Measurements from ENCODE around the gene TNP2. TPM values are rescaled to one million over a fixed set of nuclear protein-coding genes. Genes with fewer than 3 reads are reported as not detected.
A peak's percentile ranks its signal among the peaks of the same experiment; 100 is the strongest.

Gene TNP2
- total and polyA plus RNA-seq, 9 of the 15 experiments (the other 6 are each of a cell fraction or from before 2014, with no cell fraction given) = not detected

DNA sequence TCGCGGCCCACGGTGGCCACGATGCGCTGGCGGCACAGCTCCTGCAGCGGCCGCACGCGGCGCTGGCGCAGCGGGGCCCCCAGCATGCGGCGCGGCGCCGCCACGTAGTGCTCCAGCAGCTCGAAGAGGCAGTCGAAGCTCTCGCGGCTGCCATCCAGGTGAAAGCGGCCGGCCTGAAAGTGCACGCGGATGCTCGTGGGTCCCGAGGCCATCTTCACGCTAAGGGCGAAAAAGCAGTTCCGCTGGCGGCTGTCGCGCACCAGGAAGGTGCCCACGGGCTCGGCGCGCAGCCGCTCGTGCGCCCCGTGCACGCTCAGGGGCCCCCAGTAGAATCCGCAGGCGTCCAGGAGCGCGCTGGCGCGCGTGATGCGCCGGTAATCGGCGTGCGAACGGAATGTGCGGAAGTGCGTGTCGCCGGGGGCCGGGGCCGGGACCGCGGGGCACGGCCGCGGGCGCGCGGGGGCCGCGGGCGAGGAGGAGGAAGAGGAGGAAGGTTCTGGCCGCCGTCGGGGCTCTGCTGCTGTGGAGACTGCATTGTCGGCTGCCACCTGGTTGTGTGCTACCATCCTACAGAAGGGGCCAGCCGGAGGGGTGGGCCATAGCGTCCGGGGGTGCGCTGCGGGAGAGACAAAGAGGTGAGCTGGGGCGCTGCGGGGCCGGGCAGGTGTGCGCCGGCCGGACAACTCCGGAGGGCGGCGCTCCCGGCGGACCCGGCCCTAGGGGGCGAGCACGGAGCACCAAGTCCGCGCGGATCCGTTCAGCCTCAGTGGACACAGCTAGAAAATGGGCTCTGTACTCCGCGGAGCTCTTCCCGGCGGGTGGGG is 14.0 kb downstream of the TNP2 start (continued):
- TF ChIP-seq, protein P1, sequence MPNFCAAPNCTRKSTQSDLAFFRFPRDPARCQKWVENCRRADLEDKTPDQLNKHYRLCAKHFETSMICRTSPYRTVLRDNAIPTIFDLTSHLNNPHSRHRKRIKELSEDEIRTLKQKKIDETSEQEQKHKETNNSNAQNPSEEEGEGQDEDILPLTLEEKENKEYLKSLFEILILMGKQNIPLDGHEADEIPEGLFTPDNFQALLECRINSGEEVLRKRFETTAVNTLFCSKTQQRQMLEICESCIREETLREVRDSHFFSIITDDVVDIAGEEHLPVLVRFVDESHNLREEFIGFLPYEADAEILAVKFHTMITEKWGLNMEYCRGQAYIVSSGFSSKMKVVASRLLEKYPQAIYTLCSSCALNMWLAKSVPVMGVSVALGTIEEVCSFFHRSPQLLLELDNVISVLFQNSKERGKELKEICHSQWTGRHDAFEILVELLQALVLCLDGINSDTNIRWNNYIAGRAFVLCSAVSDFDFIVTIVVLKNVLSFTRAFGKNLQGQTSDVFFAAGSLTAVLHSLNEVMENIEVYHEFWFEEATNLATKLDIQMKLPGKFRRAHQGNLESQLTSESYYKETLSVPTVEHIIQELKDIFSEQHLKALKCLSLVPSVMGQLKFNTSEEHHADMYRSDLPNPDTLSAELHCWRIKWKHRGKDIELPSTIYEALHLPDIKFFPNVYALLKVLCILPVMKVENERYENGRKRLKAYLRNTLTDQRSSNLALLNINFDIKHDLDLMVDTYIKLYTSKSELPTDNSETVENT (CRISPR knock-in tag; IDR thresholded peaks at IDR 0.05) = peak; percentile 12; the same call in 1 of the 2 replicates
- TF ChIP-seq NCOA2 (IDR thresholded peaks at IDR 0.05; ENCODE audit: partially characterized antibody in 2 of 2) (no peak), SIRT6 (IDR thresholded peaks at IDR 0.05; ENCODE audit: low read depth, low read length) (no peak), ZBTB1 (CRISPR knock-in tag; IDR thresholded peaks at IDR 0.05; ENCODE audit: borderline replicate concordance, low read depth) (peak; percentile 95), BRD9 (IDR thresholded peaks at IDR 0.05; ENCODE audit: low read depth, partially characterized antibody) (no peak), CTBP1 (IDR thresholded peaks at IDR 0.05; ENCODE audit: borderline replicate concordance) (peak; percentile 65; the same call in 1 of the 2 replicates), ZNF384 (IDR thresholded peaks at IDR 0.05; ENCODE audit: low read depth, low read length) (no peak), ARID3B (CRISPR knock-in tag; IDR thresholded peaks at IDR 0.05; ENCODE audit: borderline replicate concordance) (peak; percentile 91; the same call in 1 of the 2 replicates), SIN3A (IDR thresholded peaks at IDR 0.05; ENCODE audit: borderline replicate concordance in 2 of 2, control insufficient read depth in 1 of 2, low read depth in 2 of 2, low read length in 2 of 2) (peak in 1 of 2 experiments; percentile 38; a peak in 1 of 4 replicates), DPF2 (IDR thresholded peaks at IDR 0.05) (no peak), ZZZ3 (IDR thresholded peaks at IDR 0.05) (no peak), TAF15 (IDR thresholded peaks at IDR 0.05; ENCODE audit: low read depth, low read length) (no peak), ZNF324 (CRISPR knock-in tag; IDR thresholded peaks at IDR 0.05) (0 out of 2 replicates have a peak, but pooled peaks have one; percentile 38), HDAC2 (IDR thresholded peaks at IDR 0.05) (no peak), NCOA4 (IDR thresholded peaks at IDR 0.05; ENCODE audit: partially characterized antibody) (no peak), RBM25 (IDR thresholded peaks at IDR 0.05; ENCODE audit: low read depth, low read length, severe bottlenecking) (peak; percentile 94), NUFIP1 (IDR thresholded peaks at IDR 0.05; ENCODE audit: partially characterized antibody) (no peak), PTBP1 (IDR thresholded peaks at IDR 0.05; ENCODE audit: low read depth, low read length) (peak; percentile 71; the same call in 1 of the 2 replicates)
- TF ChIP-seq, protein P2, sequence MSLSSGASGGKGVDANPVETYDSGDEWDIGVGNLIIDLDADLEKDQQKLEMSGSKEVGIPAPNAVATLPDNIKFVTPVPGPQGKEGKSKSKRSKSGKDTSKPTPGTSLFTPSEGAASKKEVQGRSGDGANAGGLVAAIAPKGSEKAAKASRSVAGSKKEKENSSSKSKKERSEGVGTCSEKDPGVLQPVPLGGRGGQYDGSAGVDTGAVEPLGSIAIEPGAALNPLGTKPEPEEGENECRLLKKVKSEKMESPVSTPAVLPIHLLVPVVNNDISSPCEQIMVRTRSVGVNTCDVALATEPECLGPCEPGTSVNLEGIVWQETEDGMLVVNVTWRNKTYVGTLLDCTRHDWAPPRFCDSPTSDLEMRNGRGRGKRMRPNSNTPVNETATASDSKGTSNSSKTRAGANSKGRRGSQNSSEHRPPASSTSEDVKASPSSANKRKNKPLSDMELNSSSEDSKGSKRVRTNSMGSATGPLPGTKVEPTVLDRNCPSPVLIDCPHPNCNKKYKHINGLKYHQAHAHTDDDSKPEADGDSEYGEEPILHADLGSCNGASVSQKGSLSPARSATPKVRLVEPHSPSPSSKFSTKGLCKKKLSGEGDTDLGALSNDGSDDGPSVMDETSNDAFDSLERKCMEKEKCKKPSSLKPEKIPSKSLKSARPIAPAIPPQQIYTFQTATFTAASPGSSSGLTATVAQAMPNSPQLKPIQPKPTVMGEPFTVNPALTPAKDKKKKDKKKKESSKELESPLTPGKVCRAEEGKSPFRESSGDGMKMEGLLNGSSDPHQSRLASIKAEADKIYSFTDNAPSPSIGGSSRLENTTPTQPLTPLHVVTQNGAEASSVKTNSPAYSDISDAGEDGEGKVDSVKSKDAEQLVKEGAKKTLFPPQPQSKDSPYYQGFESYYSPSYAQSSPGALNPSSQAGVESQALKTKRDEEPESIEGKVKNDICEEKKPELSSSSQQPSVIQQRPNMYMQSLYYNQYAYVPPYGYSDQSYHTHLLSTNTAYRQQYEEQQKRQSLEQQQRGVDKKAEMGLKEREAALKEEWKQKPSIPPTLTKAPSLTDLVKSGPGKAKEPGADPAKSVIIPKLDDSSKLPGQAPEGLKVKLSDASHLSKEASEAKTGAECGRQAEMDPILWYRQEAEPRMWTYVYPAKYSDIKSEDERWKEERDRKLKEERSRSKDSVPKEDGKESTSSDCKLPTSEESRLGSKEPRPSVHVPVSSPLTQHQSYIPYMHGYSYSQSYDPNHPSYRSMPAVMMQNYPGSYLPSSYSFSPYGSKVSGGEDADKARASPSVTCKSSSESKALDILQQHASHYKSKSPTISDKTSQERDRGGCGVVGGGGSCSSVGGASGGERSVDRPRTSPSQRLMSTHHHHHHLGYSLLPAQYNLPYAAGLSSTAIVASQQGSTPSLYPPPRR (CRISPR knock-in tag; IDR thresholded peaks at IDR 0.05; ENCODE audit: borderline replicate concordance) = peak; percentile 96

All from K562 (cell line).